ENCODE results near the gene DCDC2.
"Not testable (repeated sequence)": the region's sequence is repeated elsewhere in the genome, so short reads cannot be mapped to it uniquely, and the experiment has no call there.

Gene DCDC2

GRCh38 chr6:24147511-24148153 lies 210.2 kb downstream of the DCDC2 start:
- no peak for DNase-seq (ENCODE audit: extremely low spot score)
- POLR2A ChIA-PET = no interaction called here
- CTCF ChIA-PET = no interaction called here
- TF ChIP-seq ELF4 (IDR thresholded peaks at IDR 0.05) (no peak), NFRKB (IDR thresholded peaks at IDR 0.05) (no peak), FOXA1 (IDR thresholded peaks at IDR 0.05) (no peak), FOXM1 (IDR thresholded peaks at IDR 0.05; ENCODE audit: borderline replicate concordance) (no peak), CTBP1 (IDR thresholded peaks at IDR 0.05; ENCODE audit: borderline replicate concordance) (no peak), L3MBTL2 (conservative IDR thresholded peaks at IDR 0.05) (no peak), BHLHE40 (IDR thresholded peaks at IDR 0.05; ENCODE audit: borderline replicate concordance) (no peak), LEF1 (IDR thresholded peaks at IDR 0.05; ENCODE audit: borderline replicate concordance) (no peak)

DNA sequence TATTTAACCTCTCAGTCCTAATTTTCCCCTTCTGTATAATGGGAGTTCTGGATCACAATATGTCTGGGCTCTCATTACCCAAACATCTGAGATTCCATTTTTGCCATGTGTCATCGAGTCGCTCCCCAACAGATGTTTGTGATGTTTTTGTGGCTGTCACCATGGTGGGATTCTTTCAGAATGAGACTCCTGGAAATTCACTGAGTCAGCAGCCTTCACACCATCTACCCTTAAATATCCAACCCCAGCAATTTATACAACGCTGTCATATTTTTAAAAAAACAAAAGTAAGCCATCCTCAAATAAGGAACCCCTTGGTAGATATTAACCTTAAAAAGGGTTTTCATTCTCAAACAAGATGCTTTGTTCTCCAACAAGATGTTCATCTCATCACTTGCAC lies 211.0 kb downstream of the DCDC2 start:
- TF ChIP-seq, protein P1, sequence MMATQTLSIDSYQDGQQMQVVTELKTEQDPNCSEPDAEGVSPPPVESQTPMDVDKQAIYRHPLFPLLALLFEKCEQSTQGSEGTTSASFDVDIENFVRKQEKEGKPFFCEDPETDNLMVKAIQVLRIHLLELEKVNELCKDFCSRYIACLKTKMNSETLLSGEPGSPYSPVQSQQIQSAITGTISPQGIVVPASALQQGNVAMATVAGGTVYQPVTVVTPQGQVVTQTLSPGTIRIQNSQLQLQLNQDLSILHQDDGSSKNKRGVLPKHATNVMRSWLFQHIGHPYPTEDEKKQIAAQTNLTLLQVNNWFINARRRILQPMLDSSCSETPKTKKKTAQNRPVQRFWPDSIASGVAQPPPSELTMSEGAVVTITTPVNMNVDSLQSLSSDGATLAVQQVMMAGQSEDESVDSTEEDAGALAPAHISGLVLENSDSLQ (IDR thresholded peaks at IDR 0.05) = no peak
- no peak for TF ChIP-seq FOXA1 (IDR thresholded peaks at IDR 0.05)
- CTCF ChIA-PET = no interaction called here
- POLR2A ChIA-PET = no interaction called here

GRCh38 chr6:24145690-24146131 lies 212.1 kb downstream of the DCDC2 start:
- no peak for DNase-seq (ENCODE audit: extremely low spot score)
- POLR2A ChIA-PET = interaction anchor here (0.7 kb wide), 1 partner anchor 9 kb away, joined by 3 read pairs; no protein-coding TSS in a partner anchor
- TF ChIP-seq ZNF384 (IDR thresholded peaks at IDR 0.05) (no peak), TARDBP (IDR thresholded peaks at IDR 0.05) (no peak), ELF4 (IDR thresholded peaks at IDR 0.05) (no peak), SP1 (IDR thresholded peaks at IDR 0.05) (no peak), CTBP1 (IDR thresholded peaks at IDR 0.05; ENCODE audit: borderline replicate concordance) (no peak), NFRKB (IDR thresholded peaks at IDR 0.05) (no peak), FOXM1 (IDR thresholded peaks at IDR 0.05; ENCODE audit: borderline replicate concordance) (no peak)
- CTCF ChIA-PET = no interaction called here

More for the DNA sequence above, 211.0 kb downstream of the DCDC2 start:
- no peak for DNase-seq (ENCODE audit: extremely low spot score)

DNA sequence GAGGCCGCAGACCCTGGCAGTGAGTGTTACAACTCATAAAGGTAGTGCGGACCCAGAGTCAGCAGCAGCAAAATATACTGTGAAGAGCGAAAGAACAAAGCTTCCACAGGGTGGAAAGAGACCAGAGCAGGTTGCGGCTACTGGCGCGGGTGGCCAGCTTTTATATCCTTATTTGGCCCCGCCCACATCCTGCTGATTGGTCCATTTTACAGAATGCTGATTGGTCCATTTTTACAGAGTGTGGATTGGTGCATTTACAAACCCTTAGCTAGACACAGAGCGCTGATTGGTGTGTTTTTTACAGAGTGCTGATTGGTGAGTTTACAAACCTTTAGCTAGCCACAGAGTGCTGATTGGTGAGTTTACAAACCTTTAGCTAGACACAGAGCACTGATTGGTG lies 215.1 kb downstream of the DCDC2 start:
- POLR2A ChIA-PET; DNase-seq (ENCODE audit: extremely low spot score); CTCF ChIA-PET: not testable (repeated sequence)

DNA sequence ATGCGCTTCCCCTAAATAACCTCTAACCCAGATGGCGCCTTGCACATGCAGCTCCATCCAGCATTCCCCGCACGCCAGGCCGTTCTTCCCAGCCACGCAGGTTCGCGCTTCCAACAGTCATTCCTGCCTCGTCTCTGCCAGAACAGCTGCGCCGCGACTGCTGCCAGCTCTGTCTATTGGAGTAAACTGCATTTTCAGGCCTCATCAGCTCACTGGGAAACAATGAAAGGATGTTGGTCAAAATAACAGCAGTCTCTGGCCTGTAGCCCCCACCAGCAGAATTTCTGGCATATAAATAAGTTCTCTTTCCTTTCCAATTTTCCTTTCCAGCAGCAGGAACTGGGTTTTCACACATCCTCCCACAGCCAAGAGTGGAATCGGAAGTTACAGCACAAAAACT lies 217.3 kb downstream of the DCDC2 start:
- ChIA-PET CTCF (no interaction called here), POLR2A (no interaction called here)
- DNase-seq (ENCODE audit: extremely low spot score) = no peak
- TF ChIP-seq HDGF (IDR thresholded peaks at IDR 0.05; ENCODE audit: borderline replicate concordance) (no peak), FOXA1 (IDR thresholded peaks at IDR 0.05) (no peak)

GRCh38 chr6:24139639-24140038 lies 218.2 kb downstream of the DCDC2 start:
- DNase-seq (ENCODE audit: extremely low spot score) = no peak
- POLR2A ChIA-PET = no interaction called here
- CTCF ChIA-PET = no interaction called here
- no peak for TF ChIP-seq BHLHE40 (IDR thresholded peaks at IDR 0.05; ENCODE audit: borderline replicate concordance)
- no peak for TF ChIP-seq HDGF (IDR thresholded peaks at IDR 0.05; ENCODE audit: borderline replicate concordance)
- no peak for TF ChIP-seq ARNT (IDR thresholded peaks at IDR 0.05)
- no peak for TF ChIP-seq SUZ12 (IDR thresholded peaks at IDR 0.05)
- TF ChIP-seq FOXM1 (IDR thresholded peaks at IDR 0.05; ENCODE audit: borderline replicate concordance) = no peak
- no peak for TF ChIP-seq TARDBP (IDR thresholded peaks at IDR 0.05)
- TF ChIP-seq, protein P1 (IDR thresholded peaks at IDR 0.05) = no peak

DNA sequence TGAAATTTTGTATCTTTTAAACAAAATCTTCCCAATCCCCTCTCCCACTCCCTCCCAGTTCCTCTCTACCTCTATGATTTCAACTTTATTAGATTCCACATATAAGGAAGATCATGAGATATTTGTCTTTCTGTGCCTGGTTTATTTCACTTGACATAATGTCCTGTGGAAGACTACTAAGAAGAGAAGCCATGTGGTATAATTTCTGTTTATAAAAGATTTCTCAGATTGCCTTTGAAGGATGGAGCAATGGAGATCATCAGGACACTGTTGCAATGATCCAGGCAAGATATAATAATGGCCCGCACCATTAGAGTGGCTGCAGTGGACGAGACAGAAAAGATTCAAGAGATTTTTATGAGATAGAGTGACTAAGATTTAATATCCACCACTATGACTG lies 218.8 kb downstream of the DCDC2 start:
- POLR2A ChIA-PET = no interaction called here
- no peak for DNase-seq (ENCODE audit: extremely low spot score)
- TF ChIP-seq, protein P1 (IDR thresholded peaks at IDR 0.05) = no peak
- TF ChIP-seq LEF1 (IDR thresholded peaks at IDR 0.05; ENCODE audit: borderline replicate concordance) (no peak), CTBP1 (IDR thresholded peaks at IDR 0.05; ENCODE audit: borderline replicate concordance) (no peak), FOXM1 (IDR thresholded peaks at IDR 0.05; ENCODE audit: borderline replicate concordance) (no peak), FOXA1 (IDR thresholded peaks at IDR 0.05) (no peak), ZNF384 (IDR thresholded peaks at IDR 0.05) (no peak), ARNT (IDR thresholded peaks at IDR 0.05) (no peak), SP1 (IDR thresholded peaks at IDR 0.05) (no peak), L3MBTL2 (conservative IDR thresholded peaks at IDR 0.05) (no peak), NFRKB (IDR thresholded peaks at IDR 0.05) (no peak), SUZ12 (IDR thresholded peaks at IDR 0.05) (no peak), ELF4 (IDR thresholded peaks at IDR 0.05) (no peak), HDGF (IDR thresholded peaks at IDR 0.05; ENCODE audit: borderline replicate concordance) (no peak)
- CTCF ChIA-PET = no interaction called here

DNA sequence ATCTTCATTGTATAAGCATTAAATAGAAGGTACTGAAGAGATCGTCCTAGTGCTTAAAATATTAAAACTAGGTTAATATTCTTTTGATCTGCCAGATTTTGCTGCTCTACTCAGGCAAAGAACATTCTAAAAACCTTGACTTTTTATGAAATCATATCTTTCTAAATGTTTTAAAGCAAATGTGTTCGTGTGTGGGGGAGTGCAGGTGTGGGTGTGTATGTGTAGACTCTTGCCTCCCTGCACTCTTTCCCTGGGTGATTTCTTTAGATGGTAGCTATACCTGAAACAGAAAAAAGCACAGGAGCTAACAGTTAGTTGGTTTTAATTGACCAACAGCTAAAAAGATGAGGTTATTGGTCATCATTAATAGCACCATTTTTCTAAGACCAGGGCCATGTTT lies 226.1 kb downstream of the DCDC2 start:
- ChIA-PET POLR2A (no interaction called here), CTCF (no interaction called here)
- no peak for DNase-seq (ENCODE audit: extremely low spot score)
- TF ChIP-seq FOXK2 (IDR thresholded peaks at IDR 0.05) (no peak), SP1 (IDR thresholded peaks at IDR 0.05) (no peak), SUZ12 (IDR thresholded peaks at IDR 0.05) (no peak), FOXA1 (IDR thresholded peaks at IDR 0.05) (no peak), NFRKB (IDR thresholded peaks at IDR 0.05) (no peak), LEF1 (IDR thresholded peaks at IDR 0.05; ENCODE audit: borderline replicate concordance) (no peak)
- TF ChIP-seq, protein P1 (IDR thresholded peaks at IDR 0.05) = no peak

Measured in HEK293T (cell line).